Thyroid gland (tissue), 4 donors: ENCODE measurements around the gene ITPKB.

Experiments used
- CTCF ChIP-seq, 6 experiments: fragments of 200-600 bp in 3 of 6; fragments of 450-650 bp in 3 of 6; sonication (generic) in 3 of 6; IDR thresholded peaks; one replicate each; pipeline ENCODE4 v1.5.1; 2016 to 2019; ENCODE audit warnings: antibody characterized with exemption in 6 of 6, mild to moderate bottlenecking in 2 of 6, inconsistent platforms in 1 of 6, moderate library complexity in 1 of 6
- POLR2A ChIP-seq, 2 donors: fragments of 450-650 bp; IDR thresholded peaks; one replicate each; pipeline ENCODE4 v1.6.1; 2017; ENCODE audit warnings: antibody characterized with exemption in 2 of 2, mild to moderate bottlenecking in 2 of 2, moderate library complexity in 1 of 2

GRCh38 chr1:226691247-226691646 lies 47.8 kb downstream of the ITPKB start:
- TF ChIP-seq CTCF (IDR thresholded peaks at IDR 0.05) (no peak), POLR2A (IDR thresholded peaks at IDR 0.05) (no peak)
